Stimulated activated memory B cell treated with anti-CD40 and anti-IgM and Interleukin-4, amounts not matched to agents 10 μg/mL and 1 μg/mL and 100 μg/mL, for 72 hours (primary cell): ENCODE results near the gene P4HA1.
"Not testable (repeated sequence)": the region's sequence is repeated elsewhere in the genome, so short reads cannot be mapped to it uniquely, and the experiment has no call there.

ENCODE experiments used
- ATAC-seq: fragments of 150-1000 bp; cut with Tn5 transposase; 2 replicates; pipeline ENCODE4 v1.10.0; 2021
- H3K27ac Mint-ChIP-seq: one replicate; pipeline ENCODE4 v1.8.0; 2022; ENCODE audit warnings: mild to moderate bottlenecking, mixed read lengths
- H3K27me3 Mint-ChIP-seq: one replicate; pipeline ENCODE4 v1.8.0; 2022; ENCODE audit warnings: mixed read lengths
- H3K36me3 Mint-ChIP-seq: one replicate; pipeline ENCODE4 v1.8.0; 2022; ENCODE audit warnings: mixed read lengths
- H3K4me1 Mint-ChIP-seq: one replicate; pipeline ENCODE4 v1.8.0; 2022; ENCODE audit warnings: mixed read lengths
- H3K4me3 Mint-ChIP-seq: one replicate; pipeline ENCODE4 v1.8.0; 2022; ENCODE audit warnings: mild to moderate bottlenecking, moderate library complexity, mixed read lengths
- H3K9me3 Mint-ChIP-seq: one replicate; pipeline ENCODE4 v1.8.0; 2022; ENCODE audit warnings: mixed read lengths

The P4HA1 gene

DNA sequence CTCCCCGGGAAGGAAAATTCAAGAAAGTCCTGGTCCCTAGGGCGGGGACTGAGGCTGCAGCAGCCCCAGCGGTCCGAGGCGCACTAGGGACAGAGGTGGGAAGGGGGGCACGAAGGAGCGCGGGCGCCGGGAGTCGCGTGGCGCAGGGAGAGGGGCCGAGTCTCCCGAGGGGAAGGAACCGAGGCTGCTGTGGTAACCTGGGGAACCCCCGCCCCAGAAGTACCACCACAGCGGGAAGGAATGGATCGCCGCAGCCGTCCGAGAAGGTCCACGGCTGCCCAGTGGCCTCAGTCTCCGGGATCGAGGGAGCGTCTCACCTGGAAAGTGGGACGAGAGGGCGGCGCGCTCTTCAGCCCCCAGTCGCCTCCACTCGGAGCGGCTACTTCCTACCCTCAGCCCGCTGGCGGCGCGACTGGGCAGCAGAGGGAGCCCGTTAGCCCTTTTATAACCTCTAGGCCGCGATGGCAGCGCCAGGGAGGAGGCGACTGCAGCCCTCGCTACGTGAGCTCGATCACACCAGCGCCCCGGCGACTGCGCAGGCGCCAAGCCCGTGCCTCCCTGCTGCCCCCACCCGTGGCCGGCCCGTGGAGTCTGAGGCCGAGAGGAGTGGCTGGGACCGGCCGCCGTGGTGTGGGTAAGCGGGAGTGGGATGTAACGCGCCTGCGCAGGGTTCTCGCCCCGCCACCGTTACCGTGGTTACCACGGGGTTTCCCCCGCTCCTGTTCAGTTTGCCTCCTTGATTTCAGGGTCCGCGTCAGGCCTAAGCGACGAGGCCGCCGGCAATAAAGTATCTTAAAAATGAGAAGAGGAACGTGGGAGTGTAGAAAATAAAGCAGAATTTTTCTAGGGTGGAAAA lies at the start of gene P4HA1:
Gene P4HA1 (minus strand): TSS at position 418 of the 856 bp plus-strand sequence. CDS start 21,983 bp downstream, outside the sequence.
- Mint-ChIP-seq H3K4me1 (peaks cover 24% of the 10 kb centered on the region), H3K4me3 (peak within 1 kb of the TSS; percentile 96), H3K9me3 (no peaks in the 10 kb centered on the region), H3K36me3 (peaks cover 1% of the 10 kb centered on the region), H3K27ac (peak within 1 kb of the TSS; percentile 93), H3K27me3 (no peaks in the 10 kb centered on the region)
- peak; percentile 98 for ATAC-seq

DNA sequence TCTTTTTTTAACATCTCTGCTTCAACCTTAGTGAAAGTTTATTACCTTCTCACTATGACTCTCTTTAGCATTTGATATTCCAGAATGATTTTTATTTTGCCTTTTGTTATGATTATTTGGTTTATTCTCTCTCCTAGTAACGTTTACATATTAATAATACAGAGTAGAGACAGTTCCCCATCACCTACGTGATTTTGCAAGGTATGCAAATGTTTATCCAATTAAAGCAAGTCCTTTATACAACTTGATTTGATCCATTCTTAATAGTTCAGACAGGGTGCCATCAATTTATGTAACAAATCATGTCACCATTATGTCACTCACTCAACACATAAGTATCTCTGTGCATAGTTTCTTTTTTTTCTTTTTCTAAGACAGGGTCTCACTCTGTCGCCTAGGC lies 44.9 kb upstream of the P4HA1 start:
- H3K27me3 Mint-ChIP-seq = no peaks in the 10 kb centered on the region
- H3K4me3 Mint-ChIP-seq = no peak overlapping the region
- no peak overlapping the region for H3K27ac Mint-ChIP-seq
- no peaks in the 10 kb centered on the region for H3K4me1 Mint-ChIP-seq
- H3K9me3 Mint-ChIP-seq = no peaks in the 10 kb centered on the region
- no peak for ATAC-seq
- H3K36me3 Mint-ChIP-seq = peaks cover 47% of the 10 kb centered on the region

DNA sequence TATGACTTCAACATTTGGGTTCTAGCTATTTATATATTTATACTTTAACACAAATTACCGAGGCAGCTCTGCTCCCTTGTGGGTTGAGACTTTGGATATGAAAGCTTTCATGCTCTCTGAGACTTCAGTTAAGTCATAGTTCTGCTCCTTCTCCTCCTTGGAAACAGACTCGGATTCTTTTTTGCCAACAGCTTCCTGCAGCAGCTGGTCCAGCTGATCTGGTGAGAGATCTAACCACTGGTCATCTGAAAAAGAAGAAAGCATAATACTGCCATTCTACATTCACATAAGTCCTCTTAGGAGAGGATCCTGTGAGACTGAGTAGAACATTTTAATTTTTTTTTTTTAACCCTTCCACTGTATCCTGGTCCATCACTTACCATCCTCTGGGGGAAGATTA lies 42.6 kb upstream of the P4HA1 start:
- Mint-ChIP-seq H3K4me3 (no peak overlapping the region), H3K4me1 (no peaks in the 10 kb centered on the region), H3K27ac (no peak overlapping the region), H3K36me3 (peaks cover 37% of the 10 kb centered on the region), H3K27me3 (no peaks in the 10 kb centered on the region), H3K9me3 (no peaks in the 10 kb centered on the region)
- no peak for ATAC-seq

DNA sequence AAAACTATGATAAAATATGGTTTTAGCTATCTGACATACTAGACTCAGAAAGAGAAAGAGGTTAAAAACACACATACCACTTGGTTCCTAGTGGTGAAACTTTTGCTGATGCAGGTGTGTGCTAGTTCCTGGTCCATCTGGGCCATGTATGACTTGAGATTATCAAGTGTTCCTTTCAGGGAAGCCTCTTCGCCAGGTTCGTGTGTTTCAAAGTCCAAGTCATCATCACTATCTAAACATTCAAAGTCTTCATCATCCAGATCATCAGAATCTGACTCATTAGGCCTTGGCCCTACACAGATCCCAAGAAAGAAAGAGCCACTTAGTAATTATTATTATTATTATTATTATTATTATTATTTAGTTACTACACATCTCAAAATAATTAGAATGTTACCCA lies 40.0 kb upstream of the P4HA1 start:
- H3K4me1 Mint-ChIP-seq = peaks cover 8% of the 10 kb centered on the region
- H3K36me3 Mint-ChIP-seq = peaks cover 36% of the 10 kb centered on the region
- H3K27me3 Mint-ChIP-seq = no peaks in the 10 kb centered on the region
- H3K4me3 Mint-ChIP-seq = no peak overlapping the region
- ATAC-seq = no peak
- H3K27ac Mint-ChIP-seq = no peak overlapping the region
- no peaks in the 10 kb centered on the region for H3K9me3 Mint-ChIP-seq

DNA sequence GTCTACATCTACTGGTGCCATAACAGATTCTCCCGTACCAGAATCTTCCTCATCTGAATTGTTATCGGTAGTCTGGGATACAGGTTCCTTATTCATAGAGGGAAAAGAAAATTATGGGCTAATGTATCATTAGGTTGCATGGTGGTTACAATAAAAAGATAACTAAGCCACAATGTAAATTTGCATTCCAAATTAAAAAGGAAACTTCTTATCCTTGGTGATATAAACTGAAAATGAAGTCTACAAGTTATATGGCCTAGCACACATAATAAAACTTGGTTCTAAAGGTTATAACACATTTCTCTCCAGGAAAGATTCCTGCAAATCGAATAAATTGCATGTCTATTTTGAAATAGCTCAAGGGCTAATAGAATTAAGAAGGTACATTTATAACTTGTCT lies 38.1 kb upstream of the P4HA1 start:
- Mint-ChIP-seq H3K27me3 (no peaks in the 10 kb centered on the region), H3K36me3 (peaks cover 42% of the 10 kb centered on the region), H3K4me1 (peaks cover 12% of the 10 kb centered on the region), H3K4me3 (no peak overlapping the region), H3K9me3 (no peaks in the 10 kb centered on the region), H3K27ac (no peak overlapping the region)
- no peak for ATAC-seq

DNA sequence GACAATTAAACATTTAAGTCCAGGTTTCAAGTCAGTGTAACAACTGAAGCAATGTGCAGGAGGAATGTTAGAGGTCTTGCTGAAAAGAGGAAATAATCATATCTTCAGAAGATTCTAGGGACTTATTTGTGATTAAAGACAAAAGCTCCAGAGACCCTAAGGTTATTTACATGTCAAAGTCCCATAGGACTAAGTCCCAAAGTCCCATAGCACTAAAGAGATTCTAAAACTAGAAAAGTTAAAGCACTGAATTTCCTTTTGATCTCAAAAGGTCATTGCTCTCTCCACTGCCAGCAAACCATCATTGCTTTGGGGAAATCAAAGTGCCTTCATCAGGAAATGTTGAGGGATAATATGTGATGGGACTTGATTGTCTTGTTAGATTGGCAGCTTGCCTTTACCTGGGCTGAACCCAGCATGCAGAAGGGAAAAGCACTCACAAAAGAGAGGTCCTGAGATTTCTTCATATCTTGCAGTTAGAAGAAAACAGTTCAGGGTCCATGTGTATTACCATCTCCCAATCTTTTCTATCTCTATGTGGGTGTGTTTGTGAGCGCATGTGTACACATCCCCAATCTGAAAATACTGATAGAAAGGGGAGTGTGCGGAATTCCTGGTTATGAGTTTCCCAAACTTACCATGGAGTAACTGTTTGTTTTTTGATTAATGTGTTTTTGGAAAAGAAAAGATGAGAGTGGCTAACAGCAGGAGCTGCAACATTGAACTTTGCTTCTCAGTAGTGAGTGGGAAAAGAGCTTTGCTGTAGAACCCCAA lies 35.4 kb upstream of the P4HA1 start:
- peak overlapping the region; percentile 41 for H3K27ac Mint-ChIP-seq
- H3K27me3 Mint-ChIP-seq = no peaks in the 10 kb centered on the region
- H3K36me3 Mint-ChIP-seq = peaks cover 38% of the 10 kb centered on the region
- H3K4me3 Mint-ChIP-seq = no peak overlapping the region
- ATAC-seq = no peak
- H3K9me3 Mint-ChIP-seq = no peaks in the 10 kb centered on the region
- peaks cover 12% of the 10 kb centered on the region for H3K4me1 Mint-ChIP-seq

DNA sequence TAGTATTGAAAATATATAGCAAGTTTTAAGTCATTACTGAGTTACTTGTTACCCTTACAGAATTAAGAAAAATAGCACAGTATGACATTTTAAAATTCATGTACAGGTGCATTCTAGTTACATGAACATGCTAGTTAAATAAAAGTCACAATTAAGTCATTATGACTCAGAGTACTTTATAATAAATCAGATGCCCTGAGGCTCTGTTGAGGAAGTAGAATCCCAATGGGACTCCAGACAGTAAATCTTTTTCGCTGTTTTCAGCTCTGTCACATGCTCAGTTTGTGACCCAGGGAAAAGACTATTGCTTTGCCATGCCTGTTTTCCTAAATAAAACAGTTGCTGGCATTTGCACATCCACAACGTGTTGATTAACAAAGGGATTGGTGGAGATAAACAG lies 34.6 kb upstream of the P4HA1 start:
- no peak overlapping the region for H3K4me3 Mint-ChIP-seq
- no peaks in the 10 kb centered on the region for H3K9me3 Mint-ChIP-seq
- H3K36me3 Mint-ChIP-seq = peaks cover 43% of the 10 kb centered on the region
- ATAC-seq = no peak
- no peaks in the 10 kb centered on the region for H3K27me3 Mint-ChIP-seq
- peaks cover 12% of the 10 kb centered on the region for H3K4me1 Mint-ChIP-seq
- H3K27ac Mint-ChIP-seq = peak overlapping the region; percentile 41

DNA sequence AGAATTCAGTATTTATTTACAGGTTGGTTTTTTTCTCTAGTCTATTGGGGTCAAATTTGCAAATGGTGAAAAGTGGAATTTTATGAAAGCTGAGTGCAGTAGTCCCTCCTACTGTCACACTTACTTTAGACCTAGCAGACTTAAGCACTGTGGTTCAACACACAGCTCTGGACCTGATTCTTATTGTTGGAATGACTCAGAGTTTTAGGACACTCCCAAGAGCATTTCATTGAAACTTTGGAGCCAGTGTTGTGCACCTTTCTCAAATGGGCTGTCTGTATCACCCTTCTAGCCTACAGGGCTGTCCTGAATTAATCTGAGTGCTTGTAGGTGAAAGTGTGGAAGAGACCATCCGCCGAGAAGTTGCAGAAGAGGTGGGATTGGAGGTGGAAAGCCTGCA lies 29.7 kb upstream of the P4HA1 start:
- no peak for ATAC-seq
- H3K36me3 Mint-ChIP-seq = peaks cover 28% of the 10 kb centered on the region
- H3K9me3 Mint-ChIP-seq = no peaks in the 10 kb centered on the region
- peaks cover 5% of the 10 kb centered on the region for H3K4me1 Mint-ChIP-seq
- no peak overlapping the region for H3K4me3 Mint-ChIP-seq
- no peaks in the 10 kb centered on the region for H3K27me3 Mint-ChIP-seq
- no peak overlapping the region for H3K27ac Mint-ChIP-seq

DNA sequence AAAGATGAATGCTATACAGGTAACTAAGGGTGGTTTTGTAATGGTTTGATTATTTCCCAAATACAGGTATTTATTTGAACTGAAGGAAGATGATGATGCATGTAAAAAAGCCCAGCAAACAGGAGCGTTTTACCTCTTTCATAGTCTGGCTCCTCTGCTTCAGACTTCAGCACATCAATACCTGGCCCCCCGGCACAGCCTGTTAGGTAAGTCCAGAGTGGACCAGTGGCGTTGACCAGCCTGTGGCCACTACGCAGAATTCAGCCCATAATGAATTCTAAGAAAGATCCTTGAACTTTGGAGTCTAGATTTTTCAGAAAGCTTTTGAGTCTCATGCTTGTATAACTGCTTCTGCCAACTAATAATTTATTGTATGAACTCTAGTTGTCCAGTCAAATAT lies 23.3 kb upstream of the P4HA1 start:
- Mint-ChIP-seq H3K27ac (no peak overlapping the region), H3K9me3 (no peaks in the 10 kb centered on the region), H3K4me1 (no peaks in the 10 kb centered on the region), H3K4me3 (no peak overlapping the region), H3K27me3 (no peaks in the 10 kb centered on the region), H3K36me3 (peaks cover 6% of the 10 kb centered on the region)
- no peak for ATAC-seq

DNA sequence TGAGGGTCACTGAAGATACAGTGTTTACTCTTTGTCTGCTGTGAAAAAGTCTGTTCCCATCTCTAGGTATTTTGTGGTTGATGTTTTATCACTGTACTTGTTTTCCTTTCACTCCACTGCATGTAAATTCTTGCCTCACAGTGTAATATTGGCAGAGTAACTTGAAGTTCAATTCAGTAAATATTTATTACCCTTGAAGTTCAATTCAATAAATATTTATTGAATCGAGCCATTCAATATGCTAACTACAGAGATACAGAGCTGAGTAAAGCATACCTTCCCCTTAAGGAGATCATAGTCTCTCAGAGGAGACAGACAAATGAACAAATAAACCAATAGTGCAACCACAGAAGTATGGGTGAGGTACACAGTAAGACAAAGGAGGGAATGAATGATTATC lies 22.8 kb upstream of the P4HA1 start:
- no peaks in the 10 kb centered on the region for H3K9me3 Mint-ChIP-seq
- H3K27me3 Mint-ChIP-seq = no peaks in the 10 kb centered on the region
- H3K36me3 Mint-ChIP-seq = peaks cover 6% of the 10 kb centered on the region
- H3K4me3 Mint-ChIP-seq = no peak overlapping the region
- no peaks in the 10 kb centered on the region for H3K4me1 Mint-ChIP-seq
- ATAC-seq = no peak
- H3K27ac Mint-ChIP-seq = no peak overlapping the region

DNA sequence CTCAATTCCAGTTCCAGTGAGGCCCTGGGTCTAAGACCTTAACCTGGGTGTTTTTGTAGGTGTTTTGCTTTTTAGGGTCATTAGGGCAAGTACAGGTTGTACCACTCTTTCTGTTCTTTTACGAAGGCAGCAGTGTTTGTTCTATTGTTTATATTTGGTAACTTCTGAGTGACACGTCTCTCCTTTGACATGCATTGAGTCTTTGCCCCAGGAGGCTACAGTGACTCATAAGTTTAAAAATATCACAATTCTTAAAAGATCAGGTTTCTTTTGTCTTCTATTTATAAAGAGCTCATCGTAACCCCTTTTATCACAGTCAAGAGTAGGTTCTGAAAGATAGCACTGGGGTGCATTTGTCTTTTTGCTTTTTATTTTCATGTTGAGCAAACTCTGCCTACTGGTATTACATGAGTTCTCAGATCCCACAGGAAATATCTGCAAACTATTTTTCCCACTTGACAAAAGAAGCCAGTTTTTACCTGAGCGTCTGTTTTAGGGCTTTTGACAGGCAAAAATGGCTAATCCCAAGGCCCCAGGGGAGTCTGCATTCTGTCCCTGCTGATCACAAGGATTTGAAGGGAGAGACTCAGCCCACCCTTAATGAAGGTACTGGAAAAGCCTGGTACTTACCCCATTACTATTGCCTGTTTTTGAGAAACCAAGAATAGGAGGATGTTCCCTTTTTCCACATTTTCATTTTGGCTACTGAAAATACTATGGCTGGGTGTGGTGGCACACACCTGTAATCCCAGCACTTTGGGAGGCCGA lies 21.5 kb upstream of the P4HA1 start:
- H3K27ac Mint-ChIP-seq = peak overlapping the region; percentile 66
- H3K36me3 Mint-ChIP-seq = peaks cover 6% of the 10 kb centered on the region
- H3K4me3 Mint-ChIP-seq = no peak overlapping the region
- H3K27me3 Mint-ChIP-seq = no peaks in the 10 kb centered on the region
- H3K9me3 Mint-ChIP-seq = no peaks in the 10 kb centered on the region
- no peak for ATAC-seq
- H3K4me1 Mint-ChIP-seq = no peaks in the 10 kb centered on the region

DNA sequence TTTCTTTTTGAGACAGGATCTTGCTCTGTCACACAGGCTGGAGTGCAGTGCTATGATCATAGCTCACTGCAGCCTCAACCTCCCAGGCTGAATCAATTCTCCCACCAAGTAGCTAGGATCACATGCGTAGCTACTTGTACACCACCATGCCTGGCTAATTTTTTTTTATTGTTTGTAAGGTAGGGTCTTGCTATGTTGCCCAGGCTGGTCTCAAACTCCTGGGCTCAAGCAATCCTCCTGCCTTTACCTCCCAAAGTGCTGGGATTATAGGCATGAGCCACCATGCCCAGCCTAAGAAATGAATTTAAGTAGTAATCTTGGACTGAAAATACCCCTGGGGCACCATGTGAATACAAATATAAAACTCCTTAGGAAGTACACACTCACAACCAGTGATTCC lies 19.4 kb upstream of the P4HA1 start:
- Mint-ChIP-seq H3K9me3 (no peaks in the 10 kb centered on the region), H3K36me3 (peaks cover 6% of the 10 kb centered on the region), H3K27ac (no peak overlapping the region), H3K4me3 (no peak overlapping the region), H3K4me1 (no peaks in the 10 kb centered on the region), H3K27me3 (no peaks in the 10 kb centered on the region)
- ATAC-seq = no peak

DNA sequence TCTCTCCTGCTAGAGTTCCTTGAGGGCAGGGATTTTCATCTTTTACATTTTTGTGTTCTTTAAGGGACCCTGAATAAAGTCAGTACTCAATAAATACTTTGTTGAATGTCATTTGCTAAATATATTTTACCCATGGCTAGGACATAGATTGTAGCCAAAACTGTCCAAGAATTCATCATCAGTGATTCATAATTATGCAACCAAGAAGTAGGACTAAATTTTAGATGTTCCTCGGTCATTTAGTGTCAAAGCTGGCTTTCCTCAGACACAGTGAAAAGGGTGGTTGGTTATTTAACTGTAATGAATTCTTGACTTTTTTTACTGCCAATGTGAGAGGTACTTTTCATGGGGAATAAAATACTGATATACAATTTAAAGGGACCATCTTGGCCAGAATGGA lies 16.9 kb upstream of the P4HA1 start:
- H3K9me3 Mint-ChIP-seq = no peaks in the 10 kb centered on the region
- no peaks in the 10 kb centered on the region for H3K27me3 Mint-ChIP-seq
- ATAC-seq = no peak
- H3K4me3 Mint-ChIP-seq = no peak overlapping the region
- H3K4me1 Mint-ChIP-seq = no peaks in the 10 kb centered on the region
- H3K36me3 Mint-ChIP-seq = peaks cover 19% of the 10 kb centered on the region
- H3K27ac Mint-ChIP-seq = no peak overlapping the region

DNA sequence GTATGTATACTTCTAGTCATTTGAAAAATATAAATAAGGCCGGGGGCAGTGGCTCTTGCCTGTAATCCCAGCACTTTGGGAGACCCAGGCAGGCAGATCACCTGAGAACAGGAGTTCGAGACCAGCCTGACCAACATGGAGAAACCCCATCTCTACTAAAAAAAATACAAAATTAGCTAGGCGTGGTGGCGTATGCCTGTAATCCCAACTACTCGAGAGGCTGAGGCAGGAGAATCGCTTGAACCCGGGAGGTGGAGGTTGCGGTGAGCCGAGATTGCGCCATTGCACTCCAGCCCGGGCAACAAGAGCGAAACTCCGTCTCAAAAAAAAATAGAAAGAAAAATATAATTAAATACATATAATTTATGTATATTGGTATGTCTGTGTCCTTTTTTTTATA lies 15.4 kb upstream of the P4HA1 start:
- Mint-ChIP-seq H3K27ac (peak overlapping the region; percentile 80), H3K36me3 (peaks cover 25% of the 10 kb centered on the region)
- not testable (repeated sequence) for H3K9me3 Mint-ChIP-seq, H3K27me3 Mint-ChIP-seq, ATAC-seq, H3K4me1 Mint-ChIP-seq, H3K4me3 Mint-ChIP-seq

DNA sequence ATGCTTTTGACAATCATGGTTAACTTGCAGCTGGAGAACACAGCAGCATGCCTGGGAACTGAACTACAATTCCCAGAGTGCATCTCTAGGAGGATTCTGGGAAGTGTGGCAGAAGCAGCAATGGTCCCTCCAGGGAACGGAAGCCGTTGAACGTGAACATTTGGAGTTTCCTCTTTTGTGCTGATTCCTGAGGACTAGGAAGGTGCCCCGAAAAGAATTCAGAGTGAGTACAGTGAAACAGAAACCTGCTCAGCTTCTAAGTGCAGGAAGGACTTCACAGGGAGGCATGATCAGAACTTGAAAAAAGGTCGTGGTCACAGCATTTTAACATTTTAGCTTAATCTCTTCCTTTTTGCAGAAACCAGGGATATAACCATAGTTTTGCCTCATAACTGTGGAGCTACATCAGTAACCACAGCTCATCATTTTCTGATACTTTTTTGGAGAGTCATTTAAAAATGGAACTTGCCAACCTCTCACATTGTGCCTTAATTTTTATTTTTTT lies 13.7 kb upstream of the P4HA1 start, which contains the start of gene NUDT13:
Gene NUDT13 (plus strand): TSS at position 111 of the 505 bp plus-strand sequence. CDS start 3,911 bp downstream, outside the sequence.
- peaks cover 32% of the 10 kb centered on the region for H3K36me3 Mint-ChIP-seq
- peak within 1 kb of the TSS; percentile 80 for H3K27ac Mint-ChIP-seq
- ATAC-seq = peak; percentile 74
- no peaks in the 10 kb centered on the region for H3K4me1 Mint-ChIP-seq
- peak within 1 kb of the TSS; percentile 78 for H3K4me3 Mint-ChIP-seq
- no peaks in the 10 kb centered on the region for H3K27me3 Mint-ChIP-seq
- H3K9me3 Mint-ChIP-seq = no peaks in the 10 kb centered on the region
